Naive thymus-derived CD8-positive, alpha-beta T cell (primary cell): ENCODE data around the gene DGKI. TPM values are rescaled to one million over a fixed set of nuclear protein-coding genes. Genes with fewer than 3 reads are reported as not detected.
"Not testable (repeated sequence)": the region's sequence is repeated elsewhere in the genome, so short reads cannot be mapped to it uniquely, and the experiment has no call there.

Source experiments
- ATAC-seq, 2 donors: fragments of 150-1000 bp; cut with Tn5 transposase in 1 of 2; sonication (Bioruptor Pico), chemical (Tn5 transposase) in 1 of 2; 1 replicate in 1 of 2; 2 replicates in 1 of 2; pipeline ENCODE4 v1.10.0; 2021; ENCODE audit warnings: mild to moderate bottlenecking in 2 of 2, moderate library complexity in 2 of 2
- POLR2A ChIA-PET: fragments of 350-600 bp; sonication (Branson Sonifier 250); formaldehyde crosslinking; loops from one replicate; lab custom pipeline; 2021; ENCODE audit warnings: antibody characterized with exemption; lab: Charles Lee
- DNase-seq, 10 donors: peaks; one replicate each; pipeline versions ENCODE4 v3.0.0 to v3.0.0-alpha.2; 2020 to 2022
- H3K27ac Mint-ChIP-seq, 10 donors: one replicate each; pipeline ENCODE4 v1.8.0; 2020 to 2022; ENCODE audit warnings: mild to moderate bottlenecking in 10 of 10, mixed read lengths in 10 of 10, moderate library complexity in 4 of 10, inconsistent platforms in 1 of 10
- H3K27me3 Mint-ChIP-seq, 5 donors: one replicate each; pipeline ENCODE4 v1.8.0; 2021 to 2022; ENCODE audit warnings: mixed read lengths in 5 of 5
- H3K36me3 Mint-ChIP-seq, 3 donors: one replicate each; pipeline ENCODE4 v1.8.0; 2020 to 2022; ENCODE audit warnings: mixed read lengths in 3 of 3, mild to moderate bottlenecking in 2 of 3, inconsistent platforms in 1 of 3
- H3K4me1 Mint-ChIP-seq, 4 donors: one replicate each; pipeline ENCODE4 v1.8.0; 2021 to 2022; ENCODE audit warnings: mixed read lengths in 4 of 4
- H3K4me3 Mint-ChIP-seq, 10 donors: one replicate each; pipeline ENCODE4 v1.8.0; 2020 to 2022; ENCODE audit warnings: mild to moderate bottlenecking in 10 of 10, mixed read lengths in 10 of 10, moderate library complexity in 6 of 10, inconsistent platforms in 1 of 10
- H3K9me3 Mint-ChIP-seq, 9 donors: one replicate each; pipeline ENCODE4 v1.8.0; 2020 to 2022; ENCODE audit warnings: mixed read lengths in 9 of 9, mild to moderate bottlenecking in 3 of 9, inconsistent platforms in 1 of 9, moderate library complexity in 1 of 9
- polyA plus RNA-seq, 3 donors: library from polyadenylated mRNA; unstranded; fragments of 300-500 nt; fragmentation: Illumina TruSeq; gene quantifications; one replicate each; pipeline ENCODE4 v1.2.3, GENCODE V29; 2021
- total RNA-seq, 8 experiments: library from RNA in 2 of 8; stranded (reverse) in 2 of 8; gene quantifications; one replicate each; pipeline ENCODE4 v1.2.3 and lab custom pipeline; 2021 to 2026

DGKI gene
- total and polyA plus RNA-seq, 5 experiments from 2014 or later, result 0.01 TPM; not detected in 4

DNA sequence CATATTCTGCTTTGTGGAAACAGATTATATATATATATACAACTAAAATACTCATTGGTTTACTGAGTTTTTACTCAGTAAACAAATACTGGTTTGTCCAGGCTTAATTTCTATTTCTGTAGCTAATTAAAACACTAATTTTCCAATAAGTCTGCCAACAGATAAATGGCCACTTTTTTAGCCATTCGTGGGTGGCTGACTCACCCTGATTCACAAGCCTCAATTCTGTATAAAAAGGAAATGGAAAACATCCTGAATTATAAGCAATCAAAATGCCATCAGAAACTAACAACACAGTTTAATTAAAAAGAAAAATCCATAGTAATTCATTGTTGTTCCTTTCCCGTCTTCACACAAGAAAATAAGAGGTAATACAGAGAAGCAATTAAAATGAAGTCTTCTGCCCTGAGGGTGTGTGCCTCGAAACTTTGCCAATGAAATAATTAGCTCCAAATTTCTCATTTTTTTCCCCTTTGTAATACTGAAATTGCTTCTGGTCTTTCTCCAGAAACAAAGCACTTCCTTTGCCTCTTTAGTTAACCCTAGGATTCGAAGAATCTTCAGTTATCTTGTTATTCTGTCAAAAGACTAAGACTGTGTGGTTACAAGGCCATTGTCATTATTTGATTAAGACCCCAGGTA is 384.6 kb downstream of the DGKI start:
- Mint-ChIP-seq H3K27ac (no peak overlapping the region), H3K36me3 (no peaks in the 10 kb centered on the region), H3K27me3 (peaks cover 3 to 15% (median 5%) of the 10 kb centered on the region in 5 donors), H3K9me3 (peaks cover 0 to 2% (median 0%) of the 10 kb centered on the region in 9 donors), H3K4me1 (no peaks in the 10 kb centered on the region), H3K4me3 (no peak overlapping the region)
- POLR2A ChIA-PET, result no interaction called here
- DNase-seq (no peak), ATAC-seq (no peak)

DNA sequence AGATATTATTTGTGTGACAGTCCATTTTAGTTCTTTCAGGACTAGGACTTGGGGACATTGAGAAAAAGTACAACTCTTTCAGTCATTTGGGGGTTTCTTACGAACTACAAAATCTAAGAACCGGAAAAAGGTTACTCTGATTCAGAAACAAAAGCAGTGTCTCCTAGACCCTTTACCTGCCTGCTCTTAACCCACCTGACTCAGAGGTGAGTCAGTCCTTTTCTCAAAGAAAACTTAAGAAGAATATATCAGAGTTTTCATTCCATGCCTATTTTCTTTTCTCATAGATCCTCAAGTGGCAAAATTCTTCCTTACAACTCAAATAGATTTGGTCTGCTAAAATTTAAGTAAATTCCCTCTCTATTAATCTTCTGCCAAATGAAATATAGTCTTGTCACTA is 388.4 kb downstream of the DGKI start:
- ATAC-seq, result no peak
- no peak for DNase-seq
- H3K36me3 Mint-ChIP-seq, result no peaks in the 10 kb centered on the region
- no peaks in the 10 kb centered on the region for H3K4me1 Mint-ChIP-seq
- H3K4me3 Mint-ChIP-seq, result no peak overlapping the region
- H3K9me3 Mint-ChIP-seq, result no peaks in the 10 kb centered on the region
- peaks cover 1 to 14% (median 6%) of the 10 kb centered on the region in 5 donors for H3K27me3 Mint-ChIP-seq
- no peak overlapping the region for H3K27ac Mint-ChIP-seq
- POLR2A ChIA-PET, result no interaction called here

DNA sequence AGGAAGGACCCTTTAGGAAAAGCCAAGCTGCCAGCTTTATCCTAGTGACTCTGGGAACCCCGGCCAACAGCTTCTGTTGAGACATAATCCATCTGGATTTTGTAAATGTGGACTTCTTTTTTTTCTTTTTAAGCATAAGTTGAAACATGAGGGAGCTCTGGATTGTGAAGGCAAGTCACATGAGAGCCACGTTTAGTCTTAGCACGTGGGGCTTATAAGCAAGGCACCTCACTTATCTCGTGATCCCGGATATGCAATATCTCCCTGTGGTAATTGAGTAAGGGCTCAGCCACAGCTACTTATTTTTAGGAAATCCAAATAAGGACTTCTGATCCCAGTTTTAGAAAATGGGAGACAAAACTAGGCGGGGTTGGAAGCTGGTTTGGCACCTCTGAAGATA is 392.0 kb downstream of the DGKI start:
- POLR2A ChIA-PET, result no interaction called here

DNA sequence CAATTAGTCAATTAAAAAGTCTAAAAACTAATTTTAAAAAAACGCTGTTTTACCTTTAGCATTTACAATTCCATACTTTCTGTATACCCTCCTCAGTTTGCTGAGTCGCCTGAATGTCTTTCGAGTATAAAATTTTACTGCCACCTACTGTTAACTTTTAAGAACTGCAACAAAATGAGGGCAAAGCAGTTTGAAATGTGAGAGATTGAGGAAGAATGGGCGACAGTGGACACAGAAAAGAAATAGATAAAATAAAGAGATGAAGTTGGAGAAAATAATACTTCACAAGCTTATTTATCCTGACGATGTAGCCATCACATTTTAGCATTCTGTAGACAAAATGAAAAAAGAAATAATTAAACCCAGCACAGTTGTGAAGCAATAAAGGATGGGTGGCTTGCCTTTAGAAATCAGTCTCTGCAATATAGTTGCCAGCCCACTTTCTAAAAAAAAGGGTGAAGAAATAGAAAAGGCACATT is 392.5 kb downstream of the DGKI start:
- POLR2A ChIA-PET, result no interaction called here
- Mint-ChIP-seq H3K4me1 (no peaks in the 10 kb centered on the region), H3K27me3 (peaks cover under 1 to 6% (median 4%) of the 10 kb centered on the region in 5 donors), H3K36me3 (no peaks in the 10 kb centered on the region), H3K9me3 (peaks cover 0 to 2% (median 0%) of the 10 kb centered on the region in 9 donors), H3K4me3 (no peak overlapping the region), H3K27ac (no peak overlapping the region)
- peak in 3 of 10 donors; percentile 11 to 32 (median 13) for DNase-seq
- ATAC-seq, result no peak

More for the DNA sequence above, 392.0 kb downstream of the DGKI start:
- peaks cover 1 to 8% (median 5%) of the 10 kb centered on the region in 5 donors for H3K27me3 Mint-ChIP-seq
- H3K4me1 Mint-ChIP-seq, result no peaks in the 10 kb centered on the region
- ATAC-seq (no peak), DNase-seq (no peak)
- no peak overlapping the region for H3K27ac Mint-ChIP-seq
- H3K4me3 Mint-ChIP-seq, result no peak overlapping the region
- H3K9me3 Mint-ChIP-seq, result no peaks in the 10 kb centered on the region
- H3K36me3 Mint-ChIP-seq, result no peaks in the 10 kb centered on the region

DNA sequence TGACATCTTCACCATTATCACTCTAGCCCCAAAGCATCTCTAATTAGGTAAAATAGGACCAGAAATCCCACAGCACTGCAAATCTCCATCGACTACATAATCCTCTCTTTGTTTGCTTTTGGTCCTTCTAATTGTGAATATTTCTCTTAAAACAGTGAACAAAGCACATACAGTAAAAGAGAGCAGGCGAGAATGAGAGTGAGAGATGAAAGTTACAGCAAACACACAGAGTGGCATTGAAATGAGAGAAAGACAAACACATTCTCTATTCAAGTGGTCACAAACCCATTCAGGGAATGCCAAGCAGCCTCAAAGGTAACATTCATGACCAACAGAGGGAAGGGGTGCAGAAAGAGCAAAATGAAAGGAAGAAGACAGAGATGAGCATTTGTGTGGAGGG is 393.4 kb downstream of the DGKI start:
- POLR2A ChIA-PET, result no interaction called here
- peaks cover 0 to 6% (median 2%) of the 10 kb centered on the region in 5 donors for H3K27me3 Mint-ChIP-seq

DNA sequence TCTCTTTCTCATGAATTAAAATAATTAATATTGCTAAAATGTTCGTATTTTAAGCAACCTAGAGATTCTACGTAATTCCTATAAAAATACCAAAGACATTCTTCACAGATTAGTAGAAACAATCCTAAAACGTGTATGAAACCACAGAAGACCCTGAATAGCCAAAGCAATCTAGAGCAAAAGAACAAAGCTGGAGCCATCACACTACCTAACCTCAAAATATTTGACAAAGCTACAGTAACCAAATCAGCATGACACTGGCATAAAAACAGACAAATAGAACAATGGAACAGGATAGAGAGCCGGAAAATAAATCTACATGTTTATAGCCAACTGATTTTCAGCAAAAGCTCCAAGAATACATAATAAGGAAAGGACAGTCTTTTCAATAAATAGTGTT is 397.8 kb downstream of the DGKI start:
- ATAC-seq, result no peak
- H3K9me3 Mint-ChIP-seq, result peaks cover 0 to 3% (median 0%) of the 10 kb centered on the region in 9 donors
- peaks cover 2 to 18% (median 6%) of the 10 kb centered on the region in 5 donors for H3K27me3 Mint-ChIP-seq
- H3K27ac Mint-ChIP-seq, result no peak overlapping the region
- H3K4me1 Mint-ChIP-seq, result no peaks in the 10 kb centered on the region
- no peak overlapping the region for H3K4me3 Mint-ChIP-seq
- DNase-seq, result no peak
- POLR2A ChIA-PET, result no interaction called here
- no peaks in the 10 kb centered on the region for H3K36me3 Mint-ChIP-seq

More for the DNA sequence above, 393.4 kb downstream of the DGKI start:
- ATAC-seq (no peak), DNase-seq (no peak)
- H3K27ac Mint-ChIP-seq, result no peak overlapping the region
- no peaks in the 10 kb centered on the region for H3K4me1 Mint-ChIP-seq
- H3K9me3 Mint-ChIP-seq, result peaks cover 0 to 3% (median 0%) of the 10 kb centered on the region in 9 donors
- H3K4me3 Mint-ChIP-seq, result no peak overlapping the region
- no peaks in the 10 kb centered on the region for H3K36me3 Mint-ChIP-seq

DNA sequence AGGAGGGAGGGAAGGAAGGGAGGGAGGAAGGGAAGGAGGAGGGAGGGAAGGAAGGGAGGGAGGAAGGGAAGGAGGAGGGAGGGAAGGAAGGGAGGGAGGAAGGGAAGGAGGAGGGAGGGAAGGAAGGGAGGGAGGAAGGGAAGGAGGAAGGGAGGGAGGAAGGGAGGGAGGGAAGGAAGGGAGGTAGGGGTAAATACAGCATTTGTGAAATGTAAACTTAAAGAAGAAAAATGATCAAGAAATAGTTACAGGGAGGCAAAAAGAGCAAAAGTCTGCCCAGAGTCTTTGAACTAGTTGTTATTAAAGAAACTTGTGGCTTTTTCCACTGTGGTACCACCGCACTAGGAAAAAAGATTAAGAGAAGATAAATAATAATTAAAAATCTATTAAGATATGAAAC is 398.2 kb downstream of the DGKI start:
- POLR2A ChIA-PET, H3K9me3 Mint-ChIP-seq, H3K27ac Mint-ChIP-seq, H3K4me1 Mint-ChIP-seq, H3K36me3 Mint-ChIP-seq, ATAC-seq, H3K4me3 Mint-ChIP-seq, DNase-seq: not testable (repeated sequence)
- peaks cover 2 to 18% (median 6%) of the 10 kb centered on the region in 5 donors for H3K27me3 Mint-ChIP-seq

DNA sequence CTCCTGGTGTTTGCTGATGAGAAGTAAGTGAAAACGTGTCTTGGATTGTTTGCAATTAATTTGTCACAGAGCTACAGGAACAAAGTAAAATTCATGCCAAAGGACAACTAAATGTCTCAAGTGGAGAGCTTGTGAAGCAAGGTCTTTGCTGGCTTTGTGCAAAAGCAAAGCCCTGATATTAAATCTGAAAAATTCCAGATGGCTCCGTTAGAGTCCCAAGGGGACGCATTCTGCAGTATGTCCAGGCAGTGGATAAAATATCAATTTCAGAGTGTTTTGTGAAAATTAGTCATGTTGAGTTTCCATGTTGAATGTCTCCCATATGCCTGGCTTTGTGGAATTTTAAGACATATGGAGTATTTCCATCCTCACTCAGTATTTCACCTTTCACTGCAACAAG is 400.7 kb downstream of the DGKI start:
- DNase-seq (no peak), ATAC-seq (no peak)
- Mint-ChIP-seq H3K4me1 (no peaks in the 10 kb centered on the region), H3K36me3 (no peaks in the 10 kb centered on the region), H3K27me3 (peaks cover 2 to 26% (median 5%) of the 10 kb centered on the region in 5 donors), H3K9me3 (peaks cover 0 to 3% (median 0%) of the 10 kb centered on the region in 9 donors), H3K27ac (no peak overlapping the region), H3K4me3 (no peak overlapping the region)
- POLR2A ChIA-PET, result no interaction called here

DNA sequence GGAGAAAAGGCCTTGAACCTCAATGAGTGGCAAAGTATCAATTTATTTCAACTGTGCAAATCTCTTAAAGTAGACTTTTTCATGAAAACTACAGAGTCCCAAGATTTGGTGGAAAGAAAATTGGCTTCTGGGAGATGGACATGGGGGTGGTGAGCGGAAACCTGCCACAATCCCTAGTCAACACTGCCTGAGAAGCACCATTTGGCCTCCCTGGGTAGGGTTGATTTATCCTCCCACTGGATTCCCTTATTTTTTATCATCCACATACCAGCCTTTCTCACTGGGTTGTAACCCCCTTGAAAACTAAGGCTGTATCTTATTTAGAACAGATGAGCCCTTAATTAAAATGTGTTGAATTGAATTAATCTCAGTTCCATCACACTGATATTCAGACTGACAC is 401.5 kb downstream of the DGKI start:
- ATAC-seq (no peak), DNase-seq (no peak)
- Mint-ChIP-seq H3K27ac (no peak overlapping the region), H3K4me3 (no peak overlapping the region), H3K9me3 (peaks cover 0 to 3% (median 0%) of the 10 kb centered on the region in 9 donors), H3K4me1 (no peaks in the 10 kb centered on the region), H3K36me3 (no peaks in the 10 kb centered on the region), H3K27me3 (peaks cover 2 to 26% (median 5%) of the 10 kb centered on the region in 5 donors)
- POLR2A ChIA-PET, result no interaction called here

DNA sequence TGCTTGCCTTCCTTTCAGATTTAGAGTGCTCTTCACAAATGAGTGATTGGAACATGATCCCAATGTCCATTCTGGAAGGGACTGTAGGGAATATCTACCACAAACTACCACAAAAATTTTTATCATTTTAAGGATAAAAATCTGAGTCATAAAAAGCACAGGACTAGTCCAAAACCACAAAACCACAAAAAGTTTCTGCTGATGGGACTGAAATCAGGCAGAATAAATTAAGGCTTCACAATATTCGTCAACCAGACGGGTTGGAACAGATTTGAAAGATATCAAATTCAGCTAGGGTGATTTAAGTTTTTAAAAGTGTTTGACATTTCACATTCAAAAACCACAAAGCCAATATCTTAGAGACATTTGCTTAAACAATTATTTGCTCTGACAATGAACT is 403.2 kb downstream of the DGKI start:
- ATAC-seq, result no peak
- Mint-ChIP-seq H3K4me3 (no peak overlapping the region), H3K4me1 (no peaks in the 10 kb centered on the region), H3K9me3 (peaks cover 0 to 3% (median 0%) of the 10 kb centered on the region in 9 donors), H3K36me3 (no peaks in the 10 kb centered on the region), H3K27ac (no peak overlapping the region), H3K27me3 (peaks cover 1 to 23% (median 2%) of the 10 kb centered on the region in 5 donors)
- POLR2A ChIA-PET, result no interaction called here
- DNase-seq, result no peak

DNA sequence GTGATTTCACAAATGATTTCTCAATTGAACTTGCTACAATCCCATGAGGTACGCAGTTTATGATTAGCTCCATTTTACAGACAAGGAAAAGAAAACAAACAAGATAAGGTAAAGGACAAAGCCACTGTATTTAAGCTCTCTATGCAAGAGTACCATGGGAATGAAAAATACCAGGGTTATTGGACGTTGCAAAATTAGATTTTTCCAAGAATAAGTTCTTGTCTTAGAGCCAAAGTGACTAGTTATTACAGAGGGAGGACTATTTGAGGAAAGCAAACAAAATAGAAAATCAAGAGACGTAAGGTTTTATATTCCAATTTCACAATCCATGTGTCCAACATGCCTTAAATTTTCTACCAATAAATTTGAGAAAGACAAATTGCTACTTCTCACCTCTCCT is 405.3 kb downstream of the DGKI start:
- ATAC-seq (no peak), DNase-seq (no peak)
- Mint-ChIP-seq H3K4me3 (no peak overlapping the region), H3K36me3 (no peaks in the 10 kb centered on the region), H3K9me3 (peaks cover 0 to 4% (median 0%) of the 10 kb centered on the region in 9 donors), H3K27ac (no peak overlapping the region), H3K4me1 (no peaks in the 10 kb centered on the region), H3K27me3 (peaks cover 0 to 11% (median 0%) of the 10 kb centered on the region in 5 donors)
- POLR2A ChIA-PET, result no interaction called here

DNA sequence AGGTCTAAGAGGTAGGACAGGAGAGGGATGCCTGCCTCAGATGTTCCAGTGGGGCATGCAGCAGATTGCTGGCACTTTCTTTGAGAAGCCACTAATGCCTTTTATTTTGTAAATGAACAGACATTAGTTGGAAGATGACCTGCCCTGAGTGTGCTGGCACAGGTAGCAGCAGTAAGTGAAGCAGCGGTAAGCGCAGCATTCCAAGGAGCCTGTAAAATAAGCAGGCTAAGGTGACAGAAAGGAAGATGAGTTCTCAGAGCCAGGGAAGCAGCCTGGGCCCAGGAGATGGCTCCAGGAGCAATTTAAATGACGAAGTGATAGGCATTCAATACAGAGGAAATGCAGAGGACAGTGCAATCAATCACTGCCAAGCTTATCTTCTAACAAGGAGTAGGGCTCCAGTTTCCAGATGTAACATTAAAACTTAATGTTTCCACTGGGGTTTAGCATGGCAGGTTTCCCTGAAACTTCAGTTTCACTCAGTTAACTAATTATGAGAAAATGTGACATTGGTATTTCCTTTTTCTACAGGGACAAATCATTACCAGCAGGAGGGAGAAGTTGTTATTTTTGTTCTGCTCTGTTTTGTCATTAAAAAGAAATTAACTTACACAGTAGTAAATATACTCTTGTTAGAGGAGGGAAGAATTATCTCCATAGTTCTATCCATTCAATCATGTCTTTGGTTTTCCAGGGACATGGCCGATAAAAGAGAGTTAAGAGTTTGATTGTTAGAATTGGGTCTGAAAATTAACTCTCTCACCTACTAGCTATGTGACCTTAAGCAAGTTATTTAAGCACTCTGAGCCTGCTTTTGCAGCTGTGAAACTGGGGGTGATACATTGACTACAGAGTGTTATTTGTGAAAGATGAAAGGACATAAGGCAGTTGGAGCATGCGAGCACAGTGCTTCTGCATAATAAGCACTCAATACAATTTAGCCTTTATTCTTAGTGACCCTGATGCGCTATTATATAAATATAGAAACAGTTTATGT is 406.6 kb downstream of the DGKI start:
- H3K4me3 Mint-ChIP-seq, result no peak overlapping the region
- H3K27me3 Mint-ChIP-seq, result peaks cover 0 to 13% (median 0%) of the 10 kb centered on the region in 5 donors
- no peaks in the 10 kb centered on the region for H3K4me1 Mint-ChIP-seq
- POLR2A ChIA-PET, result no interaction called here
- peaks cover 0 to 4% (median 0%) of the 10 kb centered on the region in 9 donors for H3K9me3 Mint-ChIP-seq
- ATAC-seq (no peak), DNase-seq (no peak)
- H3K36me3 Mint-ChIP-seq, result no peaks in the 10 kb centered on the region
- no peak overlapping the region for H3K27ac Mint-ChIP-seq

DNA sequence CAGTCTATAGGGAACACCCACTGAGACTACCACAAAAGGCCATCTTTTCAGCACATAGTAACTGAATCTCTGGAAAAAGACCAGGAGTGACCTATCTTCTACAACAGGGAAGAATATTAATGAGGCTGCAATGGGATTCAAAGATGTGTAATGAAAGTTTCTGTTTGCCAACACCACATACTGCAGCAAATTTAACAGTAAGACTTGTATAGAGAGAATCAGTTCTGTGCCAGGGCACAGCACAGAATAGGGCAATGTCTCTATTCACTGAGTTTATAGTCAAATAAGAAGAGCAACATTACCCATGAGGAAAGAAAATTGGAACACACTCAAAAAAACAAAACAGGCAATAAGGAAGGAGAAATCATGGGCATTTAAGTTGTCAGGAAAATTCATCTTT is 411.8 kb downstream of the DGKI start:
- Mint-ChIP-seq H3K4me1 (peaks cover 0 to 2% (median 0%) of the 10 kb centered on the region in 4 donors), H3K27ac (no peak overlapping the region), H3K9me3 (peaks cover 0 to 9% (median 3%) of the 10 kb centered on the region in 9 donors), H3K36me3 (no peaks in the 10 kb centered on the region), H3K4me3 (no peak overlapping the region), H3K27me3 (peaks cover 0 to 8% (median 0%) of the 10 kb centered on the region in 5 donors)
- DNase-seq, result no peak
- ATAC-seq, result no peak
- POLR2A ChIA-PET, result no interaction called here
